GM21825 (cell line): ENCODE measurements around the gene FASTK.

Source experiments
- ATAC-seq: cut with Tn5 transposase; IDR thresholded peaks from one replicate; pipeline ENCODE4 v1.9.1; 2021; ENCODE audit warnings: mild to moderate bottlenecking, moderate library complexity; ENCODE audit not compliant: unreplicated experiment

Gene FASTK

GRCh38 chr7:151080522-151081169 is at the start of gene FASTK:
Gene FASTK (minus strand): TSS chr7:151080809. CDS start chr7:151080766, 43 bp downstream.
- peak; percentile 71 for ATAC-seq

GRCh38 chr7:151129960-151130591 is 49.5 kb upstream of the FASTK start:
- no peak for ATAC-seq

GRCh38 chr7:151129117-151129959 is 48.7 kb upstream of the FASTK start:
- no peak for ATAC-seq

GRCh38 chr7:151128716-151129115 is 48.1 kb upstream of the FASTK start:
- ATAC-seq, result no peak

- ATAC-seq, result no peak
Observed at GRCh38 chr7:151128144-151128543, 47.5 kb upstream of the FASTK start.

GRCh38 chr7:151126491-151127137 is 46.0 kb upstream of the FASTK start:
- no peak for ATAC-seq

- ATAC-seq, result no peak
Observed at GRCh38 chr7:151125846-151126481, 45.4 kb upstream of the FASTK start.

GRCh38 chr7:151125470-151125845 is 44.8 kb upstream of the FASTK start:
- ATAC-seq, result no peak

GRCh38 chr7:151124899-151125399 is 44.3 kb upstream of the FASTK start:
- ATAC-seq, result no peak

- no peak for ATAC-seq
Observed at GRCh38 chr7:151124481-151124880, 43.9 kb upstream of the FASTK start.

- peak; percentile 83 for ATAC-seq
Observed at GRCh38 chr7:151123822-151124464, 43.3 kb upstream of the FASTK start.

- no peak for ATAC-seq
Observed at GRCh38 chr7:151123158-151123821, 42.7 kb upstream of the FASTK start.

- no peak for ATAC-seq
Observed at GRCh38 chr7:151122796-151123157, 42.2 kb upstream of the FASTK start.

GRCh38 chr7:151122276-151122675 is 41.7 kb upstream of the FASTK start:
- ATAC-seq, result no peak

- no peak for ATAC-seq
Observed at GRCh38 chr7:151121380-151122170, 41.0 kb upstream of the FASTK start.

- no peak for ATAC-seq
Observed at GRCh38 chr7:151120896-151121295, 40.3 kb upstream of the FASTK start.

- ATAC-seq, result no peak
Observed at GRCh38 chr7:151119902-151120301, 39.3 kb upstream of the FASTK start.

- ATAC-seq, result no peak
Observed at GRCh38 chr7:151119055-151119415, 38.4 kb upstream of the FASTK start.
